Superior temporal gyrus (tissue), 1 donor: ENCODE data around the gene TDRD9.
A peak's percentile ranks its signal among the peaks of the same experiment; 100 is the strongest.
"Not testable (repeated sequence)": the region's sequence is repeated elsewhere in the genome, so short reads cannot be mapped to it uniquely, and the experiment has no call there.

ENCODE experiments used
- DNase-seq: peaks from one replicate; pipeline ENCODE4 v3.0.0-alpha.2; 2016; ENCODE audit errors: extremely low spot score

TDRD9 gene

GRCh38 chr14:103920981-103921854 is 7.0 kb upstream of the TDRD9 start:
- DNase-seq, result peak; percentile 93

GRCh38 chr14:103921855-103922200 is 6.4 kb upstream of the TDRD9 start:
- DNase-seq, result not testable (repeated sequence)

GRCh38 chr14:103923863-103924262 is 4.4 kb upstream of the TDRD9 start:
- no peak for DNase-seq

- no peak for DNase-seq
These were observed 2.9 kb upstream of the TDRD9 start for GRCh38 chr14:103925316-103925715.

GRCh38 chr14:103927566-103927965 is 690 bp upstream of the TDRD9 start:
- DNase-seq, result no peak

GRCh38 chr14:103930051-103930604 is 1.9 kb downstream of the TDRD9 start:
- no peak for DNase-seq

- DNase-seq, result no peak
These were observed 3.2 kb downstream of the TDRD9 start for GRCh38 chr14:103931422-103931821.

GRCh38 chr14:103932791-103933490 is 4.7 kb downstream of the TDRD9 start:
- no peak for DNase-seq

GRCh38 chr14:103935102-103935501 is 6.8 kb downstream of the TDRD9 start:
- DNase-seq, result no peak

GRCh38 chr14:103941462-103941861 is 13.2 kb downstream of the TDRD9 start:
- DNase-seq, result no peak

- no peak for DNase-seq
These were observed 13.9 kb downstream of the TDRD9 start, which contains the start of gene RD3L for GRCh38 chr14:103941973-103942736. TSS of gene RD3L (minus strand) at chr14:103942529. CDS start at chr14:103941695, 834 bp downstream.

GRCh38 chr14:103943673-103944072 is 15.4 kb downstream of the TDRD9 start:
- DNase-seq, result no peak

GRCh38 chr14:103946975-103947374 is 18.7 kb downstream of the TDRD9 start:
- no peak for DNase-seq

- DNase-seq, result no peak
These were observed 20.2 kb downstream of the TDRD9 start for GRCh38 chr14:103948442-103948841.

GRCh38 chr14:103949131-103949790 is 21.0 kb downstream of the TDRD9 start:
- no peak for DNase-seq

GRCh38 chr14:103960457-103961055 is 32.3 kb downstream of the TDRD9 start:
- no peak for DNase-seq

- no peak for DNase-seq
These were observed 33.8 kb downstream of the TDRD9 start for GRCh38 chr14:103961928-103962578.

- DNase-seq, result no peak
These were observed 38.4 kb downstream of the TDRD9 start for GRCh38 chr14:103966631-103967030.

GRCh38 chr14:103969961-103970360 is 41.7 kb downstream of the TDRD9 start:
- no peak for DNase-seq

GRCh38 chr14:103973354-103973753 is 45.1 kb downstream of the TDRD9 start:
- DNase-seq, result no peak
